Measurements from ENCODE around the gene PIK3C2G.

PIK3C2G gene

GRCh38 chr12:18416412-18416811 lies 155.1 kb downstream of the PIK3C2G start:
- Histone ChIP-seq H3K4me2 (ENCODE audit: low read length, poor library complexity, severe bottlenecking) (no peak overlapping the region), H3K4me3 (ENCODE audit: insufficient read depth in 1 of 2, low read depth in 1 of 2, low read length in 2 of 2) (no peak overlapping the region), H3K9ac (ENCODE audit: low read length) (no peak overlapping the region), H3K4me1 (ENCODE audit: control insufficient read depth, insufficient read depth, low read depth, low read length) (no peaks in the 10 kb centered on the region), H4K91ac (ENCODE audit: low read length) (no peak overlapping the region), H2BK5ac (ENCODE audit: low read depth, low read length, poor library complexity, severe bottlenecking) (no peak overlapping the region), H2BK15ac (ENCODE audit: low read depth, poor library complexity, severe bottlenecking) (no peak overlapping the region), H2AFZ (ENCODE audit: low read depth, low read length) (no peak overlapping the region), H3K79me1 (replicated peaks; ENCODE audit: low read length, poor library complexity, severe bottlenecking) (no peaks in the 10 kb centered on the region), H3K36me3 (ENCODE audit: control insufficient read depth in 1 of 2, insufficient read depth in 2 of 2, low read depth in 1 of 2, low read length in 2 of 2) (no peaks in the 10 kb centered on the region), H3K14ac (ENCODE audit: low read length in 2 of 2) (no peak overlapping the region), H3K4ac (ENCODE audit: low read depth in 1 of 2, low read length in 2 of 2) (no peak overlapping the region), H3K9me3 (ENCODE audit: control insufficient read depth, low read length) (no peaks in the 10 kb centered on the region), H3K18ac (ENCODE audit: low read depth in 1 of 2, low read length in 2 of 2) (no peak overlapping the region), H4K8ac (ENCODE audit: low read length) (no peak overlapping the region), H2BK120ac (ENCODE audit: low read depth, low read length) (no peak overlapping the region), H2AK5ac (ENCODE audit: low read length, severe bottlenecking) (no peak overlapping the region), H3K27me3 (ENCODE audit: control insufficient read depth in 1 of 2, insufficient read depth in 1 of 2, low read length in 2 of 2) (no peaks in the 10 kb centered on the region), H2BK12ac (ENCODE audit: low read length in 2 of 2) (no peak overlapping the region), H3K23ac (ENCODE audit: low read length in 2 of 2) (no peak overlapping the region), H3K27ac (ENCODE audit: low read length, poor library complexity, severe bottlenecking) (no peak overlapping the region)
- 78% methylated on average over 1 of the region's 2 CpGs for WGBS
- DNase-seq: no peak

GRCh38 chr12:18419311-18419710 lies 158.0 kb downstream of the PIK3C2G start:
- Histone ChIP-seq H3K27ac (ENCODE audit: low read length, poor library complexity, severe bottlenecking) (no peak overlapping the region), H3K4me2 (ENCODE audit: low read length, poor library complexity, severe bottlenecking) (no peak overlapping the region), H2BK120ac (ENCODE audit: low read depth, low read length) (no peak overlapping the region), H3K18ac (ENCODE audit: low read depth in 1 of 2, low read length in 2 of 2) (no peak overlapping the region), H3K23ac (ENCODE audit: low read length in 2 of 2) (no peak overlapping the region), H3K4ac (ENCODE audit: low read depth in 1 of 2, low read length in 2 of 2) (no peak overlapping the region), H3K9ac (ENCODE audit: low read length) (no peak overlapping the region), H2BK15ac (ENCODE audit: low read depth, poor library complexity, severe bottlenecking) (no peak overlapping the region), H3K27me3 (ENCODE audit: control insufficient read depth in 1 of 2, insufficient read depth in 1 of 2, low read length in 2 of 2) (no peaks in the 10 kb centered on the region), H3K4me1 (ENCODE audit: control insufficient read depth, insufficient read depth, low read depth, low read length) (no peaks in the 10 kb centered on the region), H2AK5ac (ENCODE audit: low read length, severe bottlenecking) (no peak overlapping the region), H2BK12ac (ENCODE audit: low read length in 2 of 2) (no peak overlapping the region), H2AFZ (ENCODE audit: low read depth, low read length) (no peak overlapping the region), H3K36me3 (ENCODE audit: control insufficient read depth in 1 of 2, insufficient read depth in 2 of 2, low read depth in 1 of 2, low read length in 2 of 2) (no peaks in the 10 kb centered on the region), H3K14ac (ENCODE audit: low read length in 2 of 2) (no peak overlapping the region), H4K91ac (ENCODE audit: low read length) (no peak overlapping the region), H3K79me1 (replicated peaks; ENCODE audit: low read length, poor library complexity, severe bottlenecking) (no peaks in the 10 kb centered on the region), H3K9me3 (ENCODE audit: control insufficient read depth, low read length) (no peaks in the 10 kb centered on the region), H2BK5ac (ENCODE audit: low read depth, low read length, poor library complexity, severe bottlenecking) (no peak overlapping the region), H3K4me3 (ENCODE audit: insufficient read depth in 1 of 2, low read depth in 1 of 2, low read length in 2 of 2) (no peak overlapping the region), H4K8ac (ENCODE audit: low read length) (no peak overlapping the region)
- 94% methylated on average over 4 of the region's 4 CpGs for WGBS
- DNase-seq: no peak

DNA sequence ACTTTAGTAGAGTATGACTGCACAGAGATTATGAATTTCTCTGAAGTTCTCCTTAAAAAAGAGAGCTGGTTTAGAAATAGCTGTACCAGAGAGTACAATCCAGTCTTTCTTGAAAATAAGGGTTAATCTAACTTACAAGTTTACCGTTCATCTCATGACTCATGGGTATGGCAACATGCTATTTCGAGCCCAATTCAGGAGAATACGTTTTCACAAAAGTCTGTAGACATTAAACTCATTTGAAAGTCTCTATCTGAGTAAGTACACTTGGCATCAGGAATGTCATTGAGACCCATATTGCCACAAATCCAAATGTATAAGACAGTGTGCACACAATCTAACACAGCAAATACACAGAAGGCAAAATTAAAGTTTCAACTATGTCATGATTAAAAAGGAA lies 160.5 kb downstream of the PIK3C2G start:
- no peak overlapping the region for H3K4me3 ChIP-seq (ENCODE audit: insufficient read depth in 1 of 2, low read depth in 1 of 2, low read length in 2 of 2)
- no peaks in the 10 kb centered on the region for H3K79me1 ChIP-seq (replicated peaks; ENCODE audit: low read length, poor library complexity, severe bottlenecking)
- no peak overlapping the region for H3K18ac ChIP-seq (ENCODE audit: low read depth in 1 of 2, low read length in 2 of 2)
- H2AFZ ChIP-seq (ENCODE audit: low read depth, low read length): no peak overlapping the region
- no peaks in the 10 kb centered on the region for H3K27me3 ChIP-seq (ENCODE audit: control insufficient read depth in 1 of 2, insufficient read depth in 1 of 2, low read length in 2 of 2)
- H2BK5ac ChIP-seq (ENCODE audit: low read depth, low read length, poor library complexity, severe bottlenecking): no peak overlapping the region
- H3K23ac ChIP-seq (ENCODE audit: low read length in 2 of 2): no peak overlapping the region
- peak; percentile 51 for DNase-seq
- no peaks in the 10 kb centered on the region for H3K36me3 ChIP-seq (ENCODE audit: control insufficient read depth in 1 of 2, insufficient read depth in 2 of 2, low read depth in 1 of 2, low read length in 2 of 2)
- H3K9me3 ChIP-seq (ENCODE audit: control insufficient read depth, low read length): no peaks in the 10 kb centered on the region
- no peak overlapping the region for H3K27ac ChIP-seq (ENCODE audit: low read length, poor library complexity, severe bottlenecking)
- no peak overlapping the region for H2AK5ac ChIP-seq (ENCODE audit: low read length, severe bottlenecking)
- 16% methylated on average over 3 of the region's 3 CpGs for WGBS
- H3K4ac ChIP-seq (ENCODE audit: low read depth in 1 of 2, low read length in 2 of 2): no peak overlapping the region
- H2BK120ac ChIP-seq (ENCODE audit: low read depth, low read length): no peak overlapping the region
- no peak overlapping the region for H2BK15ac ChIP-seq (ENCODE audit: low read depth, poor library complexity, severe bottlenecking)
- H3K4me2 ChIP-seq (ENCODE audit: low read length, poor library complexity, severe bottlenecking): no peak overlapping the region
- H2BK12ac ChIP-seq (ENCODE audit: low read length in 2 of 2): no peak overlapping the region
- H3K9ac ChIP-seq (ENCODE audit: low read length): no peak overlapping the region
- H4K91ac ChIP-seq (ENCODE audit: low read length): no peak overlapping the region
- H3K4me1 ChIP-seq (ENCODE audit: control insufficient read depth, insufficient read depth, low read depth, low read length): no peaks in the 10 kb centered on the region
- H4K8ac ChIP-seq (ENCODE audit: low read length): no peak overlapping the region
- H3K14ac ChIP-seq (ENCODE audit: low read length in 2 of 2): no peak overlapping the region

DNA sequence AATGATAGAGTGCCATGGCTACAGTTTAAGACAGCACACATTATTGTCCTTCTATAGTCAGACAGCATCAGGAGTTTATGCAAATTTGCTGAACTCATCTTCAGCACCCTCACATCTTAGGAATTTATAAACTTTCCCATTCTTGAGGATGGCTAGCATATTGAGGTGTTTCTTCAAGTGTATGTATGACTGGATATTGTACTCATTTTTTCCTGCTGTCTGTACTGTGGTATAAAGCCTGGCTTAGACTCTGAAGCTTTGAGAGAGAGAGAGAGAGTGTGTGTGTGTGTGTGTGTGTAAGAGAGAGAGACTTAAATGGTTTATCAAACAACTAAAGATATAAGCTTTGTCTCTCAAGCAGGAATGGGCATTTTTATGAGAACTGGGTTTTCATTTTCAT lies 161.6 kb downstream of the PIK3C2G start:
- no peak overlapping the region for H3K4me2 ChIP-seq (ENCODE audit: low read length, poor library complexity, severe bottlenecking)
- H3K4ac ChIP-seq (ENCODE audit: low read depth in 1 of 2, low read length in 2 of 2): no peak overlapping the region
- H3K4me3 ChIP-seq (ENCODE audit: insufficient read depth in 1 of 2, low read depth in 1 of 2, low read length in 2 of 2): no peak overlapping the region
- H3K27me3 ChIP-seq (ENCODE audit: control insufficient read depth in 1 of 2, insufficient read depth in 1 of 2, low read length in 2 of 2): no peaks in the 10 kb centered on the region
- H3K36me3 ChIP-seq (ENCODE audit: control insufficient read depth in 1 of 2, insufficient read depth in 2 of 2, low read depth in 1 of 2, low read length in 2 of 2): no peaks in the 10 kb centered on the region
- no peak overlapping the region for H3K27ac ChIP-seq (ENCODE audit: low read length, poor library complexity, severe bottlenecking)
- no peak overlapping the region for H2BK5ac ChIP-seq (ENCODE audit: low read depth, low read length, poor library complexity, severe bottlenecking)
- H2BK15ac ChIP-seq (ENCODE audit: low read depth, poor library complexity, severe bottlenecking): no peak overlapping the region
- no peak overlapping the region for H3K14ac ChIP-seq (ENCODE audit: low read length in 2 of 2)
- H2AK5ac ChIP-seq (ENCODE audit: low read length, severe bottlenecking): no peak overlapping the region
- no peak overlapping the region for H2BK120ac ChIP-seq (ENCODE audit: low read depth, low read length)
- H3K4me1 ChIP-seq (ENCODE audit: control insufficient read depth, insufficient read depth, low read depth, low read length): no peaks in the 10 kb centered on the region
- no peak overlapping the region for H4K8ac ChIP-seq (ENCODE audit: low read length)
- H4K91ac ChIP-seq (ENCODE audit: low read length): no peak overlapping the region
- no peaks in the 10 kb centered on the region for H3K9me3 ChIP-seq (ENCODE audit: control insufficient read depth, low read length)
- no peak overlapping the region for H2AFZ ChIP-seq (ENCODE audit: low read depth, low read length)
- H3K9ac ChIP-seq (ENCODE audit: low read length): no peak overlapping the region
- H3K18ac ChIP-seq (ENCODE audit: low read depth in 1 of 2, low read length in 2 of 2): peak overlapping the region in 1 of 2 experiments; percentile 49
- no peak overlapping the region for H3K23ac ChIP-seq (ENCODE audit: low read length in 2 of 2)
- H3K79me1 ChIP-seq (replicated peaks; ENCODE audit: low read length, poor library complexity, severe bottlenecking): no peaks in the 10 kb centered on the region
- peak; percentile 81 for DNase-seq
- H2BK12ac ChIP-seq (ENCODE audit: low read length in 2 of 2): no peak overlapping the region

Data from mesenchymal stem cell (in vitro differentiated cells and primary cell).